ENCODE measurements around the gene GATAD2A.

The GATAD2A gene

DNA sequence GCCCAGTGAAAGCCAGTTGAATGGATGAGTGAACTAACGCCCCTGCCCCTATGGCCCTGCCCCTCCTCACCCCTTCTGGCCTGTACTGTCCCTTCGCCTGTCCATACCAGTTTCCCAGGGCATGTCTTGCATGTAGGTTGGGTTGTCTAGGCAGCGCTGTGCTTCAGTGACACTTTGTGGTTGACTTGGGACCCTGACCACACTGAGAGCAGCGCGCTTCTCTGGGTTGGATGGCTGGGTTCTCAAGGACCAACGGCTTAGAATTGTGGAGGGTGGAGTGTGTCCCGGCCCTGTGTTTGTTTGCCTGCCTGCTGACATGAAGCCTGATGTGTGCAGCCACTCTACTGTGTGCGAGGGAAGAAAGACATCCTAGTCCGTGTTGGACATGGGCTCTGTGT, 15.8 kb downstream of the GATAD2A start:
- no peak for DNase-seq (ENCODE audit: low read depth in 1 of 2, low spot score in 1 of 2)

DNA sequence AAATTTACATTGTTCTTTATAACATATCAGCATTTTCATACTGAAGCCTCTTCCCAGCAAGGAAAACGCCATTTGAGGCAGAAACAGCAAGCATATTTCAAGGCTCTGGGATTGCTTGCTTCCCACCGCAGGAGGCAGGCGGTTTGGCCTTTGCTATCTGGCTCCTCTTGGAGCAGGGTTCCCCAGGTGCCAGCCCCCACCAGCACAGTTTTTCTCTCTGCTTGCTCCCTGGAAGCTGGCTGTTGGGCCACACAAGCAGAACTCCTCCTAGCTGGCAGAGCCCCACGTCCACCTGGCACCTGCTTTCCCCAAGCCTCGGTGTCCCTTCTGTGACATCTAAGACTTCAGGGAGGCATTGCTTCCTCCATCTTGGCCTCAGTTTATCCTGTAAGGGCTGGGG, 16.7 kb downstream of the GATAD2A start:
- no peak for DNase-seq (ENCODE audit: low read depth in 1 of 2, low spot score in 1 of 2)

DNA sequence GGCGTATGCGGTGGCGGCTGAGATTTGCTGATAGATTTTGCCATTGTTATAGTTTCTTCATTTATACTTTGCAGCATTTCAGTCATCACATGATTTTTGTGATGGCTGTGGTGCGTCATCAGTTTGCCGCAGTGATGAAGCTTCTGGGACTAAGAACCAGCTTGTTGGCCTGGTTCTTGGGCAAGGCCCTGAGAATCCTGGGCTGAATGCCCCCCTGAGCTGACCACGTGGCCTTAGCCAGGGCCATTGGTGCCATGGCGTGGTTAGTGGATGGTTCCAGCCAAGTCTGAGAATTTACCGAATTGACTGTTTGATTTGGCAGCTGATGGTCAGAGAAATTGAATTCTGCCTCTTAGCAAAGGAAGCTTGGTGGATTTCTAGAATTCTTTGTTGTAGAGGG, 17.8 kb downstream of the GATAD2A start:
- DNase-seq (ENCODE audit: low read depth in 1 of 2, low spot score in 1 of 2): no peak

DNA sequence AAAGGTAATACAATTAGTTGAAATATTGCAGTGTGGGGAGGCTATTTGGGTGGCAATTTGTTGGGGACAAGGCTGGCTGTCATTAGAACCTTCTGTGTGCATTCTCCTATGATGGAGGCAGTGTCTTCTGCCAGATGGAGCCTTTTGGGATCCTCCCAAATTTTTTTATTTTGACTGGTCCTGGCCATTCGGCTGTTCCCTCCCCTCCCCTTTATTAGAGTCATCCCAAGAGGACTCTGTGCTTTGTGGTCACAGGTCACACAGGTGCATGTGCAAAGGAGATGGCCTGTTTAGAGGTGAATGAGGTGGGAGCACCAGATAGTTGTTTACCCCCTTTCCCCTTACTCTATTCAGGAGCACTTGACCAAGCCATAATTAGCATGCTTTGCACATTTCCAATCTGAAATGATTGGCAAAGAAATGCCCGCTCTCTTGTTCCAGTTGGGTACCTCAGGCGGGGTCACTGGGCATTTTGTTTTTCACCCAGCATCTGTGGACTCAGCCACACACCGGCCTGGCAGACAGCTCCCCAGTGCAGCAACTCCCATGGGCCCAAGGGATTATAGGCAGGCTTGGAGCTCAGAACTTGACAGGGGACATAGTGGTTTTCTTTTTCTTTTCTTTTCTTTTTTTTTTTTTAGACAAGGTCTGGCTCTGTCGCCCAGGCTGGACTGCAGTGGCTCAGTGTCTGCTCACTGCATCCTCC, 19.8 kb downstream of the GATAD2A start:
- no peak for DNase-seq (ENCODE audit: low read depth in 1 of 2, low spot score in 1 of 2)

DNA sequence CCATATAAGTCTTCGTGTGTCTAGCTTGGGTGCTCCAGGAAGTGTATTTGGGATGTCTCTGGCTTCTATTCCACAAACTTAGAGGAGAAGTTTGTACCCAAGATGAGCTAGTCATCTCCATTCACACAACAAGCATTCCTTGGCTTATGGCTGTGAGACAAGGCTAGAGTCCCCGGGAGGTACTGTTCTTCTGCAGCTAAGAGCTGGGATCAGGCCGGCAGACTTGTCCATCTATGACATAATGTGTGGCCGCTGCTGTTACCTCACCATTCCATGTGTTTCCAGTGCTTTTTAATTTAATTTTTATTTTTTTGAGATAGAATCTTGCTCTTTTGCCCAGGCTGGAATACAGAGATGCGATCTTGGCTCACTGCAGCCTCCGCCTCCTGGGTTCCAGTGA, 20.7 kb downstream of the GATAD2A start:
- DNase-seq (ENCODE audit: low read depth in 1 of 2, low spot score in 1 of 2): no peak

DNA sequence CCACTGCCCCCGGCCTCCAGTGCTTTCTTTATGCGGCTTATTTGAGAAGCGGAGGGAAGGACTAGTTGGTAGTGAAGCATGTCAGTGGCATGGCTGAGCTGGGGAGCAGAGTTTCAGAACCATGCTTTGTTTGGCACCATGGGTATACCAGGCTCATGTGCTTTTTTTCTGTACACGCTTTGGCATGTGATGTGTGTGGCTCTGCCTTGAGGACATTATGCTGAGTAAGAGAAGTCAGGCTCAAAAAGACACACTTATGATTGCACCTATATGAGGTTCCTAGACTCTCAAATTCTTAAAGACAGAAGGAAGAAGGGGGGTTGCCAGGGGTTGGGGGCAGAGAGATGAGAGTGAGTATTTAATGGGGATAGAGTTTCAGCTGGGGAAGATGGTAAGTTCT, 21.3 kb downstream of the GATAD2A start:
- no peak for DNase-seq (ENCODE audit: low read depth in 1 of 2, low spot score in 1 of 2)

DNA sequence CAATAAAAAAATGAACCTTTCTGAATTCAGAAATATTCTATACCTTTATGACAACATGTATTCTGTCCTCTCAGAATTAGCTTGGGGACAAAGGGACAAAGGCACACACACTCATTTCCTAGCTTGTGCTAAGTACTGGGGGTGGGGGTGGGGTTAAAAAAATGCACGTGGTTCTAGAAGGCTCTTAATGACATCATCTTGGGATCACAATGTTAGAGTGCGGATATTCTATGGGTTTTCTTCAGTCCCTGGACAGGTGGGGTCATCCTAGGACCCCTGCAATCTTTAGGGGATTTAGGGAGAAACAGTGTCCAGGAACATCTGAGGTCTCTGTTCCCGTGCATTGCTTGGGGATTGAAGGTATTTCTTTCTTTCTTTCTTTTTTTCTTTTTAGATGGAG, 21.8 kb downstream of the GATAD2A start:
- DNase-seq (ENCODE audit: low read depth in 1 of 2, low spot score in 1 of 2): no peak

DNA sequence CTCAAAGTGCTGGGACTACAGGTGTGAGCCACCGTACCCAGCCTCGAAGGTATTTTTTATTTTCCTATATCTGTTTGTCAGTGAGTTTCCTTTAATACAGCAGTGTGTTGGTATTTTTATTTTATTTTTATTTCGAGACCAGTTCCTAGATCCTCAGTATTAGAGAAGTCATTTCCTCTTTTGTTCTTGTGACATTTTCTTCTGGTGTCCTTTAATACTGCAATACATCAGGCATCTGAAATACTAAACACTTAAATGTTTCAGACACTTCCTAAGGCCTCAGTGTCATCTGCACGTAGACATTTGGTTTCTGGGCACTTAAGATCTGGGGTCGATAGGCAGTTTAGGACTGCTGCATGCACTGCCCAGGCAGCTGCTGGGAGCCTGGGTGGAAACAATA, 22.5 kb downstream of the GATAD2A start:
- no peak for DNase-seq (ENCODE audit: low read depth in 1 of 2, low spot score in 1 of 2)

DNA sequence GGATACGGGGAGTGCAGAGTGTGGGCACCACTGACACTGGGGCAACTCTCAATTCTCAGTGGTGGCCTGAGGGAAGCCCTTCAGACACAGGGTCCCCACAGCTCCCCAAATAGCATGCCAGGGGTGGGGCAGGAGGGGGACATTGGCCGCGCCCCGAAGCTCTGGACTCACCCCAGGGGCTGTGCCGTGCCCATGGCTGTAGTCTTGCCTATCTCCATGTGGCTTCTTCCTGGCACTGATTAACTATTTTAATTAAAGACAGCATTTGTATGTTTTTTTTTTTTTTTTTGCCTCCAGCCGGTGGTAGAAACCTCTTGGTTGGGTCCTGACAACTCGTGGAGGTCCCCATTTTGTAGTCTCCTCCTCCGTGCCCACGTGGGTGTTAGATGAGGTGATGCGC, 23.3 kb downstream of the GATAD2A start:
- DNase-seq (ENCODE audit: low read depth in 1 of 2, low spot score in 1 of 2): no peak

DNA sequence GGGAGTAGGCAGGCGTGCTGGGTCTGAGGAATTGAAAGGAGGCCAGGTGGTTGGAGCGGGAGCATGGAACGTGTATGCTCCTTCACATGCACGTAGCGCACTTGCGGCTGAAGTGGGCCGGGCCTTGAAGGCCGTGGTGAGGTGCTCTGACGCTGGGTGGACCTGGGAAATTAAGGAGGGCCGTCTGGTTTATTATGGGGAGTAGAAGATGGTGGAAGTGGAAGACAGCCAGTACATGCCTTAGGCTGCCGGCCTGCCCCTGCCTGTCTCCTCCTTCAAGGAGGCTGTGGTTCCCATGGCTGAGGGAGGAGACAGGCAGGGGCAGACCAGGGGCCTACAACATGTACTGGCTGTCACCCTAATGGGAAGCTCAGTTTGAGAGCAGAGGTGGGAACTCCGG, 23.9 kb downstream of the GATAD2A start:
- DNase-seq (ENCODE audit: low read depth in 1 of 2, low spot score in 1 of 2): no peak

DNA sequence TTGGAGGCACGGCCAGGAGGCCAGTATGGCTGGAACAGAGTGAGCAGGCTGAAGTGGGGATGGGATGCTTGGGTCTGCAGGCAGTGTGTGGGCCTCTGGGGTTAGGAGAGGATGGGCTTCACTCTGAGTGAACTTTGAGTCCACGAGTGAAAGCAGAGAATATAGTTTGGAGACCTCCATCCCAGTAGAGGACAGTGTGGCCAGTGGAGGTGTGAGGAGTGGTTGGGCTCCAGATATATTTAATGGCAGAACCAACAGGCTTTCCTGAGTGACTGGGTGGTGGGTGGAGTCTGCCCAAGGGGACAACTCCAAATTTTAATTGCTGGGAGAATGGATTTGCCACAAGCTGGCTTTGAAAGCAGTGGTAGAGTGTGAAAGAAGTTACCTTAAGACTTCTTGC, 27.3 kb downstream of the GATAD2A start:
- DNase-seq (ENCODE audit: low read depth in 1 of 2, low spot score in 1 of 2): no peak

DNA sequence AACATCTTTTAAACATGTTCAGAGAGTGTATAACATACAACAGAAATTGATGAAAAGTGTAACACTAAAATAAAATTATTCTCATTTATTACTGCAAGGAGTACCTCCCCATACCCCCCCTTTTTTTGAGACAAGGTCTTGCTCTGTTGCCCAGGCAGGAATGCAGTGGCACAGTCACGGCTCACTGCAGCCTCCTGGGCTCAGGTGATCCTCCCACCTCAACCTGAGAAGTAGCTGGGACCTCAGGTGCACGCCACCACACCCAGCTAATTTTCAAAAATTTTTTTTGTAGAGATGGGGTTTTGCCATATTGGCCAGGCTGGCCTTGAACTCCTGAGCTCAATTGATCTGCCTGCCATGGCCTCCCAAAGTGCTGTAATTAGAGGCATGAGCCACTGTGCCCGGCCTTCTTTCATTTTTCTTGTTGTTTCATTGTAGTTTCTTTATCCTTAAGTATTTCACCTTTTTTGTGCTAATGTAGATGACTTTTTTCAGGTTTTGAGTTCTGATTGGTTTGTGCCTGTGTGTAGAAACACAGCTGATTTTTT, 28.3 kb downstream of the GATAD2A start:
- DNase-seq (ENCODE audit: low read depth in 1 of 2, low spot score in 1 of 2): no peak

DNA sequence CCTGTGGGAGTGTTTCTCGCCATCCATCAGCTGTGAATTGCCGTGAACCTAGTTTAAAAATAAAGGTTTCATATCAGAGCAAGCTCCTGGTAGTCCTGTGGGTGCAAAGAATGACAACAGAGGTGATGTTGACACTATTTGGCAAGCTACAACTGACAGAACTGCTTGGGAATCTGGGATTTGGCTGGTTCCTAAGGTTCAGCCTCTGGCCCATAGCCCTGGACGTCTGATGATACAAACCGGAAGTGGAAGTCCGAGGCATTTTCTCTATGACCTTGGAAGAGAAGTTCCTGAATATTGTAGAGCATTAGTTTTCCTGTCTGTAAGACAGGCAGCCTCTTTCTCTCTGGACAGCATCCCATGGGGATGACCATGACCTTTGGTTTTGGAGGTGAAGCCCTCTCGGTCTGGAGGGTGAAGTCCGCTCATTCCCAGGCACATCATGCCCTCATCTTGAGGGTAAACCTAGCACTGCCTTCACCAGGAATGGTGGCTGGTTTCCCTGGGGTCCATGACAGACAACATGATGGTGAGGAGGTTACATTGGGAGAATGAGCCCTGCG, 29.1 kb downstream of the GATAD2A start:
- DNase-seq (ENCODE audit: low read depth in 1 of 2, low spot score in 1 of 2): no peak

DNA sequence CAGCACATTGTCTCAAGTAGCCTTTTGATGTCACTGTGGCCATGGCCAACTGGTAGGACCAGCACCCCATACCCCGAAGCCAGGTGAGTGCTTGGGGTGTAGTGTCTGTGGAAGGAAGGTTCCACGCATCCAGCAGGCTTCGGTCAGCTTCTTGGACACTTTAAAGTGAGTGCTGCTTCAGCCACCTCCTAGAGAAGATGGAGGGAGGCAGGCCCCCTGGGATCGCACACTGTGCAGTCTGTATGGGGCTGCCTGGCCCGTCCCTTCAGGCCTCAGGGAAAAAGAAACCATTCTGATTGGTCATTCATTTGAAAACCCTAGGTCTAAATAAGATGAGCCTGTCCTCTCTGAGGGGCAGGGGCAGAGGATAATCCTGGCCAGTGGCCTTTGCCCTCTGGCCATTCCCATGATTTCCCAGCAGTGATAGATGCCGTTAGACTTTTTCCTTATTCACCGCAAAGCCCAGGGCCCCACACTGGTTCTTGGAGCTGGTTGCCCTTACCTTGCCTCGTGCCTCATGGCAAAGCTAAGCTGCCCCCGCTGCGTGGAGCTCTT, 30.7 kb downstream of the GATAD2A start:
- no peak for DNase-seq (ENCODE audit: low read depth in 1 of 2, low spot score in 1 of 2)

DNA sequence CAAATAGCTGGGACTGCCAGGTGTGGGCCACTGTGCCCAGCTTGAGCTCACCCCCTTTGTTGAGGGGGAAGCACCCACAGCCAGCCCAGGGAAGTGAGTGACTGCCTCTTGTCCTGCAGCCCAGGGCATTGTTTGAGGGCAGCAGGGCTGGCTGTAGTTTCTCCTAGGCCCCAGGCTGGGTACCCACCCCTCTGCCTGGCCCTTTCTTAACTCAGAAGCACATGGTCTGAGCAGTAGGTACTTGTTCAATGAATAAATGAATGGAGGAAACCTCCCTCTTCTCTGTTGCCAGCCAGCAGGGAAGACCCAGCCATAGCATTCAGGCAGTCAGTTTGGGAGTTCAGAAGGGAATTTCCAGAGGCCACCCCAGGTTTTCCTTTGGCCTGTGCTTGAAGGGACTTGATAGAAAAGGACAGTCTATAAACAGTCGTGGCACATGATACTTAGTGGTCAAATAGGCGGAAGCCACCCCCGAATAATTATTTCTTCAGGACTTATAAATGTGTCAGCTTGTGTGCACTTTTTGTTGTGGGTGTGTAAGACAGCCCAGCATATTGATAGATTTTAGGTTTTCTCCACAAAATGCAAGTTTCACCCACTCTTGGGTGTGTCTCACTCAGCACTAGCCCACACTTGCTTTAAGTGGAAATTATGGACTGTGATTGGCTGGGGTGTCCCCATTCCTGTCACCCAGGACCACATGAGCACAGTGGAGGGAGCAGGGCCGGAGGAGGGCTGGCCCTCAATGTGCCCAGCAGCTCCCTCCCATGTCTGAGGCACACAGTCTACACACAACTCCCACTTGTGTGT, 33.1 kb downstream of the GATAD2A start:
- DNase-seq (ENCODE audit: low read depth in 1 of 2, low spot score in 1 of 2): no peak

DNA sequence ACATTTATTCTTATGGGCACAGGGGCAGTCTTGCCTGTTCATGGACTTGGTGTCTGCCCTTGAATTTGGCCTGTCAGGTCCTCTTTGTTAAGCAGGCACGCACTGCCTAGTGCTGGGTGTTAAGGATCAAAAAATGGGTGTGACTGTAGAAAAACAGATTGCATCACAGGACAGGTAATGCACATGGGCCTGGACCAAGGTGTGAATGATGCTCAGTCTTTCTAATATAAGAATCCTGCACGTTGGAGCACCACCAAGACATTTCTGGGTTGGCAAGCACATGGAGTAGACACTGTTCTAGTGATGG, 33.7 kb downstream of the GATAD2A start:
- no peak for DNase-seq (ENCODE audit: low read depth in 1 of 2, low spot score in 1 of 2)

DNA sequence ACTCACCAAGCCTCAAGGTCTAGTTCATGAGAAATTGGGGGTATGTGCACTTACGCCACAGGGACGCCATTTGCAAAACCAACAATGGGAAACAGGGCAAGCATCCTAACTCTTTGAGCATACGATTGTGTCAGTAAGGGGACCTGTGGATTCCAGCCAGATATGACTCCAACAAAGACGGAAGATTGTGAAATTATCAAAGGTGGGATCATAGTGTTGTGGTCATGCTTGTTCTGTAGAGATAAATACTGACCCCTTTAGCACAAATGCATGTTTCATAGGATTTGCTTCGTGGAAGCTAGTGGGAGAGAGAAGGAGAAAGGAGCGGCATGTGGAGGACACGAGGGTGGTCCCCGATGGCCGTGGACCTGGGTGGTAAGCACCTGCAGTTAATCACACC, 37.8 kb downstream of the GATAD2A start:
- DNase-seq (ENCODE audit: low read depth in 1 of 2, low spot score in 1 of 2): no peak

DNA sequence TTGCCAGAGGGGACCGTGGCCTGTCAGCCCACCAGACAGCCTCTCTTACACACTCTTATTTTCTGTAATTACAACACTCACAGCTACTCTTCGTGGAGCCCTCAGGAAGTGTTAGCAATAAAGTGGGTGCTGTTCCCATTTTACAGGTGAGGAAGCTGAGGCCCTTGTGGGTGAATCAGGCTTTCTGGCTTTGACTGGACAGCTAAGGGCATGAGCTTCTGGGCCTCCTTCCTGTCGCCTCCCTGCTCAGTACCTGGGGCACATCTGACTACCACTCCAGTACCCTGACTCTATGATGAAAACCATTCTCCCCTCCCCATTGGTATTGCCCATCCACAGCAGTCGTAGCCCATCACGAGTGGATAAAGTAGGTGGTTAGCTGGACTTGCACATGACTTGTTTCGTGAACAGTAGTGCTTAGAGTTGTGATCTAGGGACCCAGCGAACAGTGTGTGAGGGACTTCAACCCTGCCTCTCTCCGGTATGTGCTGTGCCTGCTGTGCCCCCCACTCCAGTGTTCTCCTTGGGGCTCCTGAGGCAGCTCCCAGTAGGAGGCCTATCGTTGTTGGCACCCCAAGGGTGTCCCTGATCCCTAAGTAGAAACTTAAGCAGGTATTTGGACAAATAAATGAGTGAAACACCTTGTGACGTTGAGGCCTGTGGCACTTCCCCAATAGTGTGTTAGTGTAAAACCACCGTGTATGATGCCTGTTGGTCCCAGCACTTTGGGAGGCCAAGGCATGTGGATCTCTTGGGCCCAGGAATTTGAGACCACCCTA, 38.6 kb downstream of the GATAD2A start:
- no peak for DNase-seq (ENCODE audit: low read depth in 1 of 2, low spot score in 1 of 2)

DNA sequence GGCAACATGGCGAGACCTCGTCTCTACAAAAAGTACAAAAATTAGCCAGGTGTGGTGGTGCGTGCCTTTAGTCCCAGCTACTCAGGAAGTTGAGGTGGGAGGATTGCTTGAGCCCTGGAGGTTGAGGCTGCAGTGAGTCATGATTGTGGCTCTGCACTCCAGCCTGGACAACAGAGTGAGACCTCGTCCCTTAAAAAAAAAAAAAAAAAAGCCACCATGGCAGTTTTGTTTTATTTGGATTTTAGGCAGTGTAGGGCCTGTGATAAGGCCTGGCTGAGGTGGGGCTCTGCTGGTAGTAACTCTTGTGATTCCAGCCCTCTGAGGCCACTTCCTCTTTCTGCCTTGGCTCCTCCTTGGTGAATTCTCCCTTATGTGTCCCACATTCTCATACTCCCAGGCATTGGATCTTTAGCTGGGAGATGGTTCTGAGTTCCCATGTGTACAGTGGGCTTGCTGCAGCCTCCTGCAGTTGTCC, 39.2 kb downstream of the GATAD2A start:
- no peak for DNase-seq (ENCODE audit: low read depth in 1 of 2, low spot score in 1 of 2)

DNA sequence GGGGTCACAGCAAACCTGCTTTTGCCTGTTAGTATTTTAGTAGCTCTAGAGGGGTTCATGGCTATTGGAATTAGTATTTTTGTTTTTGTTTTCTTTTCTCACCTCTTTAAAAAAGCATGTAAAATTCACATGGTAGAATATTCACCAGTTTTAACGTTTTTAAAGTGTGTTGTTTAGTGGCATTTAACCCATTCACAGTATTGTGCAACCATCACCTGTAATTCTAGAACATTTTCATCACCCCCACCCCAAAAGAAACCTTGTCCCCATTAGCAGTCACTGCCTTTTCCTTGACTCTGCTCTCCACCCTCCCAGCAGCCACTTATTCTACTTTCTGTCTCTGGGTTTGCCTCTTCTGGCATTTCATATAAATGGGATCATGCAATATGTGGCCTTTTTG, 39.8 kb downstream of the GATAD2A start:
- no peak for DNase-seq (ENCODE audit: low read depth in 1 of 2, low spot score in 1 of 2)

DNA sequence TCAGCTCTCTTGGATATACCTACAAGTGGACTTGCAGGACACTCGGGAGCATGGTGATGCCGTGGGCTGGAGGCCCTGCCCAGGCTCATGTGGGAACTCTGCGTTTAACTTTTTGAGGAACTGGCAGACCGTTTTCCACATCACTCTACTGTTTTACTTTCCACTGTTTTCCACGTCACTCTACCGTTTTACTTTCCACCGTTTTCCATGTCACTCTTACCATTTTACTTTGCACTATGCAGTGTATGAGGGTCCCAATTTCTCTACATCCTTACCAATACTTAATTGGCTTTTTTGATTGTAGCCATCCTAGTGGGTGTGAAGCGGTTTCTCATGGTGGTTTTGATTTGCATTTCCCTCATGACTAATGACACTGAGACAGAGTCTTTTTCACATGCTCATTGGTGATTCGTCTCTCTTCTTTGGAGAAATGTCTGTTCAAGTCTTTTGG, 40.5 kb downstream of the GATAD2A start:
- no peak for DNase-seq (ENCODE audit: low read depth in 1 of 2, low spot score in 1 of 2)
